ENCODE results near the gene KCNK16. TPM values are rescaled to one million over a fixed set of nuclear protein-coding genes. Genes with fewer than 3 reads are reported as not detected.
A peak's percentile ranks its signal among the peaks of the same experiment; 100 is the strongest.

KCNK16 gene
- total and polyA plus RNA-seq, 7 donors = not detected

GRCh38 chr6:39313526-39314272, 8.8 kb downstream of the KCNK16 start:
- H3K27me3 ChIP-seq = peaks cover 21 to 57% (median 37%) of the 10 kb centered on the region in 3 donors
- no peak for DNase-seq
- no peaks in the 10 kb centered on the region for H3K9me3 ChIP-seq
- peaks cover 0 to 19% (median 15%) of the 10 kb centered on the region in 4 donors for H3K4me1 ChIP-seq
- intact Hi-C loops (cut with DNase I) = loop anchor here (5.0 kb wide), 1 partner anchor 441 kb away; no protein-coding TSS in a partner anchor
- TF ChIP-seq POLR2AphosphoS5 (IDR thresholded peaks at IDR 0.05) (no peak), EP300 (IDR thresholded peaks at IDR 0.05) (no peak), POLR2A (IDR thresholded peaks at IDR 0.05) (no peak), CTCF (IDR thresholded peaks at IDR 0.05) (no peak)
- H3K36me3 ChIP-seq = no peaks in the 10 kb centered on the region
- WGBS, 2 donors = 1 to 2% methylated on average over 80 of the region's 80 CpGs
- H3K27ac ChIP-seq = no peak overlapping the region
- peak overlapping the region in 3 of 4 donors; percentile 16 to 30 (median 28) for H3K4me3 ChIP-seq

- peak overlapping the region in 3 of 4 donors; percentile 16 to 30 (median 28) for H3K4me3 ChIP-seq
- peaks cover 21 to 57% (median 37%) of the 10 kb centered on the region in 3 donors for H3K27me3 ChIP-seq
- peaks cover 0 to 19% (median 15%) of the 10 kb centered on the region in 4 donors for H3K4me1 ChIP-seq
- TF ChIP-seq EP300 (IDR thresholded peaks at IDR 0.05) = no peak
- TF ChIP-seq CTCF (IDR thresholded peaks at IDR 0.05) = no peak
- no peak for TF ChIP-seq POLR2AphosphoS5 (IDR thresholded peaks at IDR 0.05)
- TF ChIP-seq POLR2A (IDR thresholded peaks at IDR 0.05) = no peak
- no peak for DNase-seq
- H3K9me3 ChIP-seq = no peaks in the 10 kb centered on the region
- 5 to 16% methylated on average over 45 of the region's 45 CpGs for WGBS, 2 donors
- no peak overlapping the region for H3K27ac ChIP-seq
- intact Hi-C loops (cut with DNase I) = loop anchor here (5.0 kb wide), 1 partner anchor 441 kb away; no protein-coding TSS in a partner anchor
- H3K36me3 ChIP-seq = no peaks in the 10 kb centered on the region
Measured at GRCh38 chr6:39312912-39313525, 9.5 kb downstream of the KCNK16 start.

- WGBS, 2 donors = 66 to 75% methylated on average over 4 of the region's 4 CpGs
Measured at GRCh38 chr6:39310542-39310941, 12.0 kb downstream of the KCNK16 start.

GRCh38 chr6:39309942-39310531, 12.5 kb downstream of the KCNK16 start:
- WGBS, 2 donors = 40 to 55% methylated on average over 7 of the region's 7 CpGs
- TF ChIP-seq POLR2AphosphoS5 (IDR thresholded peaks at IDR 0.05) = no peak
- no peak for TF ChIP-seq POLR2A (IDR thresholded peaks at IDR 0.05)
- peak; percentile 56 to 81 (median 75) for TF ChIP-seq CTCF (IDR thresholded peaks at IDR 0.05)
- no peak for TF ChIP-seq EP300 (IDR thresholded peaks at IDR 0.05)
- peak; percentile 77 for DNase-seq
- Histone ChIP-seq H3K4me3 (no peak overlapping the region), H3K36me3 (no peaks in the 10 kb centered on the region), H3K27ac (no peak overlapping the region), H3K4me1 (peaks cover 0 to 19% (median 15%) of the 10 kb centered on the region in 4 donors), H3K27me3 (peaks cover 21 to 50% (median 37%) of the 10 kb centered on the region in 3 donors), H3K9me3 (no peaks in the 10 kb centered on the region)
- intact Hi-C loops (cut with DNase I) = loop anchor here (5.0 kb wide), 1 partner anchor 438 kb away; no protein-coding TSS in a partner anchor

More at GRCh38 chr6:39310542-39310941, 12.0 kb downstream of the KCNK16 start:
- no peak for TF ChIP-seq POLR2A (IDR thresholded peaks at IDR 0.05)
- intact Hi-C loops (cut with DNase I) = loop anchor here (5.0 kb wide), 1 partner anchor 438 kb away; no protein-coding TSS in a partner anchor
- H3K27me3 ChIP-seq = peaks cover 21 to 55% (median 37%) of the 10 kb centered on the region in 3 donors
- DNase-seq = no peak
- H3K36me3 ChIP-seq = no peaks in the 10 kb centered on the region
- no peak overlapping the region for H3K27ac ChIP-seq
- H3K9me3 ChIP-seq = no peaks in the 10 kb centered on the region
- no peak overlapping the region for H3K4me3 ChIP-seq
- H3K4me1 ChIP-seq = peaks cover 0 to 19% (median 15%) of the 10 kb centered on the region in 4 donors

GRCh38 chr6:39307462-39307861, 15.0 kb downstream of the KCNK16 start:
- DNase-seq = no peak
- Histone ChIP-seq H3K27me3 (peaks cover 0 to 32% (median 13%) of the 10 kb centered on the region in 3 donors), H3K4me3 (no peak overlapping the region), H3K36me3 (no peaks in the 10 kb centered on the region), H3K27ac (no peak overlapping the region), H3K4me1 (peaks cover 0 to 6% (median 3%) of the 10 kb centered on the region in 4 donors), H3K9me3 (no peaks in the 10 kb centered on the region)
- TF ChIP-seq POLR2AphosphoS5 (IDR thresholded peaks at IDR 0.05) = no peak
- TF ChIP-seq POLR2A (IDR thresholded peaks at IDR 0.05) = no peak
- TF ChIP-seq CTCF (IDR thresholded peaks at IDR 0.05) = no peak
- no peak for TF ChIP-seq EP300 (IDR thresholded peaks at IDR 0.05)
- intact Hi-C loops (cut with DNase I) = no loop called here
- WGBS, 2 donors = 82 to 83% methylated on average over 3 of the region's 3 CpGs
